ENCODE data around the gene PLAC9. TPM values are rescaled to one million over a fixed set of nuclear protein-coding genes. Genes with fewer than 3 reads are reported as not detected.

The PLAC9 gene
- total and polyA plus RNA-seq, 2 donors (not counting 1 experiment from before 2014, with no cell fraction given): 16.7 to 40.4 TPM

GRCh38 chr10:80150172-80150571, 17.6 kb downstream of the PLAC9 start:
- no peak for DNase-seq (ENCODE audit: low read depth in 2 of 2)
- H3K4me1 ChIP-seq (ENCODE audit: control insufficient read depth, extremely low read depth, insufficient read depth, low read length): peaks cover 16% of the 10 kb centered on the region
- peaks cover 3% of the 10 kb centered on the region for H3K79me2 ChIP-seq (ENCODE audit: control insufficient read depth, insufficient read depth, low read length)
- no peak overlapping the region for H3K4me2 ChIP-seq (ENCODE audit: extremely low read depth, insufficient read depth, low read length)
- H3K4me3 ChIP-seq (replicated peaks in 1 of 4; ENCODE audit: control extremely low read depth in 1 of 4, insufficient read depth in 1 of 4, low read depth in 3 of 4, low read length in 4 of 4): no peak overlapping the region
- H4K20me1 ChIP-seq (ENCODE audit: control insufficient read depth, extremely low read depth, insufficient read depth, low read length): no peaks in the 10 kb centered on the region
- H3K9me3 ChIP-seq (ENCODE audit: control insufficient read depth, insufficient read depth, low read depth, low read length): no peaks in the 10 kb centered on the region
- TF ChIP-seq CTCF (conservative IDR thresholded peaks at IDR 0.05 in 1 of 2, IDR thresholded peaks at IDR 0.05 in 1 of 2; ENCODE audit: low read depth in 1 of 2, low read length in 2 of 2) (no peak), EZH2 (IDR thresholded peaks at IDR 0.05; ENCODE audit: low read length, missing control alignments) (no peak)
- no peaks in the 10 kb centered on the region for H3K27me3 ChIP-seq (ENCODE audit: control insufficient read depth, insufficient read depth, low read length)
- no peak overlapping the region for H3K27ac ChIP-seq (ENCODE audit: insufficient read depth, low read length)
- H3K9ac ChIP-seq (ENCODE audit: insufficient read depth, low read length): no peak overlapping the region
- peaks cover 42% of the 10 kb centered on the region for H3K36me3 ChIP-seq (ENCODE audit: control insufficient read depth, insufficient read depth, low read length)
- H2AFZ ChIP-seq (ENCODE audit: low read length): no peak overlapping the region

DNA sequence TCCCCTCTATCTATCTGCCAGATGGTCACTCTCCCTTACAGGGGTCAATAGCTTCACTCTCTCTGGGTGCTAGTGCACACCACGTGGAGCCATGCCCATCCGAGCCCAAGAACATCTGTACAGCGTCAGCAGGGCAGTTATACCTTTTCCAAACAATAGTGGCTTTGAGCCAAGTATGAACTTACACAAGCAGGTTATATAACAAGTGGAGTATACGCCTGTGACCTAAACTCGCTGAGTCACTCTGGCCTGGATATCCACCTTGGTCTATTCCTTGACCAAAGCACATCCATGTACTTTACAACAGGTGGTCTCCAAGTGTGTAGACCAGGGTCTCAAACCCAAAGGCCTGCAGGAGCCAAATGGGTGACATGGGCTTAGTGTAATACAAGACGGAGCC, 20.3 kb downstream of the PLAC9 start:
- peaks cover 10% of the 10 kb centered on the region for H3K79me2 ChIP-seq (ENCODE audit: control insufficient read depth, insufficient read depth, low read length)
- H3K4me3 ChIP-seq (replicated peaks in 1 of 4; ENCODE audit: control extremely low read depth in 1 of 4, insufficient read depth in 1 of 4, low read depth in 3 of 4, low read length in 4 of 4): no peak overlapping the region
- H3K4me1 ChIP-seq (ENCODE audit: control insufficient read depth, extremely low read depth, insufficient read depth, low read length): peaks cover 37% of the 10 kb centered on the region
- no peaks in the 10 kb centered on the region for H3K27me3 ChIP-seq (ENCODE audit: control insufficient read depth, insufficient read depth, low read length)
- no peak overlapping the region for H3K27ac ChIP-seq (ENCODE audit: insufficient read depth, low read length)
- DNase-seq (ENCODE audit: low read depth in 2 of 2): no peak
- H3K9me3 ChIP-seq (ENCODE audit: control insufficient read depth, insufficient read depth, low read depth, low read length): no peaks in the 10 kb centered on the region
- no peak overlapping the region for H3K9ac ChIP-seq (ENCODE audit: insufficient read depth, low read length)
- H3K36me3 ChIP-seq (ENCODE audit: control insufficient read depth, insufficient read depth, low read length): peaks cover 57% of the 10 kb centered on the region
- H4K20me1 ChIP-seq (ENCODE audit: control insufficient read depth, extremely low read depth, insufficient read depth, low read length): no peaks in the 10 kb centered on the region
- no peak overlapping the region for H3K4me2 ChIP-seq (ENCODE audit: extremely low read depth, insufficient read depth, low read length)
- no peak for TF ChIP-seq CTCF (conservative IDR thresholded peaks at IDR 0.05 in 1 of 2, IDR thresholded peaks at IDR 0.05 in 1 of 2; ENCODE audit: low read depth in 1 of 2, low read length in 2 of 2)
- no peak for TF ChIP-seq EZH2 (IDR thresholded peaks at IDR 0.05; ENCODE audit: low read length, missing control alignments)
- no peak overlapping the region for H2AFZ ChIP-seq (ENCODE audit: low read length)

DNA sequence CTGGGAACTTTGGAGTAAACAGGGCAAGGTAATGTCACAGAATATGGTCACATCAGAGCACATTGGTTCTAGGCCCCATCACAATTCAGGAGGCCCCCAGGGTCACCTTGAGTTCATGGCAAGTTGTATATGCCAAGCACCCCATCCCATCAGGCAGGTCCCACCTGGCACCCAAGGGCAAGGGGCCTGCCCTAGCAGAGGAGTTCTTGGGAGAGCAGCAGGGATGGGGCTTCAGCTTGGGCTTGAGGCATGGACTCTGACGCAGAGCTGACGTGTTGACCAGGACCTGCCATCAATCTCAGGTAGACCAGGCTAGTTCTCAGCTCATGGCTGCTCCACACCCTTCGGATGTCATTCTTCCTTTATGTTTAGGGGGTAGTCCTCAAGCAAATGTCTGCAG, 20.9 kb downstream of the PLAC9 start:
- Histone ChIP-seq H3K9me3 (ENCODE audit: control insufficient read depth, insufficient read depth, low read depth, low read length) (no peaks in the 10 kb centered on the region), H3K4me2 (ENCODE audit: extremely low read depth, insufficient read depth, low read length) (no peak overlapping the region), H3K27ac (ENCODE audit: insufficient read depth, low read length) (no peak overlapping the region), H3K4me3 (replicated peaks in 1 of 4; ENCODE audit: control extremely low read depth in 1 of 4, insufficient read depth in 1 of 4, low read depth in 3 of 4, low read length in 4 of 4) (no peak overlapping the region), H3K27me3 (ENCODE audit: control insufficient read depth, insufficient read depth, low read length) (no peaks in the 10 kb centered on the region), H3K9ac (ENCODE audit: insufficient read depth, low read length) (no peak overlapping the region), H3K4me1 (ENCODE audit: control insufficient read depth, extremely low read depth, insufficient read depth, low read length) (peaks cover 44% of the 10 kb centered on the region), H3K79me2 (ENCODE audit: control insufficient read depth, insufficient read depth, low read length) (peaks cover 14% of the 10 kb centered on the region), H2AFZ (ENCODE audit: low read length) (no peak overlapping the region), H4K20me1 (ENCODE audit: control insufficient read depth, extremely low read depth, insufficient read depth, low read length) (no peaks in the 10 kb centered on the region), H3K36me3 (ENCODE audit: control insufficient read depth, insufficient read depth, low read length) (peaks cover 57% of the 10 kb centered on the region)
- TF ChIP-seq CTCF (conservative IDR thresholded peaks at IDR 0.05 in 1 of 2, IDR thresholded peaks at IDR 0.05 in 1 of 2; ENCODE audit: low read depth in 1 of 2, low read length in 2 of 2) (no peak), EZH2 (IDR thresholded peaks at IDR 0.05; ENCODE audit: low read length, missing control alignments) (no peak)
- no peak for DNase-seq (ENCODE audit: low read depth in 2 of 2)
